GM13977 (cell line): ENCODE measurements around the gene DCLK1.

Experiments
- DNase-seq: peaks from one replicate; pipeline ENCODE4 v3.0.0; 2012; ENCODE audit warnings: low spot score
- in situ Hi-C: fragments of 300-500 bp; cut with MboI; formaldehyde crosslinking; loops from one replicate; pipeline ENCODE4 v1.12.0; 2022; ENCODE audit warnings: low sequenced_read_pairs, low pct_unique_long_range_greater_than_20kb, mixed read lengths, inconsistent platforms; ENCODE audit not compliant: unreplicated experiment
- TF ChIP-seq, protein P1 (sequence below): IDR thresholded peaks from 2 replicates; pipeline ENCODE4 v1.5.1; 2012; ENCODE audit warnings: mild to moderate bottlenecking, control low read depth; ENCODE audit not compliant: insufficient read depth; ENCODE audit errors: extremely low read depth, missing control alignments

DCLK1 gene

DNA sequence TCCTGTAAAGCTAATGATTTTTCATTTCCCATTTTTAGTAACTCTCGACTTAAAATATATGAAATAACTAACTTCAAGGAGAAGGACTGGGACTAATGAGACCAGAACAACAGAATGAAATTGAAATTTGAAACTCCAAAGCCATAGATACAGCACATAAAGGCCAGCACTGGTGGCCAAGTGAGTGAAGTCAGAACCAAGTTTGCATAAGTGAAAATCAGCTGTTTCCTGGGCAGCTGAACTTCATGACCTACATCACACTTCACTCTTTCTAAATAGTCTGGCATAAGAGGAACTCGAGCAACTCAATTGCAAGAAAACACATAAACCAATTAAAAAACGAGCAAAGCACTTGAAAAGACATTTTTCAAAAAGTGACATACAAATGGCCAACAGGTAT lies 84.5 kb downstream of the DCLK1 start:
- TF ChIP-seq, protein P1, sequence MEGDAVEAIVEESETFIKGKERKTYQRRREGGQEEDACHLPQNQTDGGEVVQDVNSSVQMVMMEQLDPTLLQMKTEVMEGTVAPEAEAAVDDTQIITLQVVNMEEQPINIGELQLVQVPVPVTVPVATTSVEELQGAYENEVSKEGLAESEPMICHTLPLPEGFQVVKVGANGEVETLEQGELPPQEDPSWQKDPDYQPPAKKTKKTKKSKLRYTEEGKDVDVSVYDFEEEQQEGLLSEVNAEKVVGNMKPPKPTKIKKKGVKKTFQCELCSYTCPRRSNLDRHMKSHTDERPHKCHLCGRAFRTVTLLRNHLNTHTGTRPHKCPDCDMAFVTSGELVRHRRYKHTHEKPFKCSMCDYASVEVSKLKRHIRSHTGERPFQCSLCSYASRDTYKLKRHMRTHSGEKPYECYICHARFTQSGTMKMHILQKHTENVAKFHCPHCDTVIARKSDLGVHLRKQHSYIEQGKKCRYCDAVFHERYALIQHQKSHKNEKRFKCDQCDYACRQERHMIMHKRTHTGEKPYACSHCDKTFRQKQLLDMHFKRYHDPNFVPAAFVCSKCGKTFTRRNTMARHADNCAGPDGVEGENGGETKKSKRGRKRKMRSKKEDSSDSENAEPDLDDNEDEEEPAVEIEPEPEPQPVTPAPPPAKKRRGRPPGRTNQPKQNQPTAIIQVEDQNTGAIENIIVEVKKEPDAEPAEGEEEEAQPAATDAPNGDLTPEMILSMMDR = no peak
- no peak for DNase-seq
- in situ Hi-C loops = no loop called here

DNA sequence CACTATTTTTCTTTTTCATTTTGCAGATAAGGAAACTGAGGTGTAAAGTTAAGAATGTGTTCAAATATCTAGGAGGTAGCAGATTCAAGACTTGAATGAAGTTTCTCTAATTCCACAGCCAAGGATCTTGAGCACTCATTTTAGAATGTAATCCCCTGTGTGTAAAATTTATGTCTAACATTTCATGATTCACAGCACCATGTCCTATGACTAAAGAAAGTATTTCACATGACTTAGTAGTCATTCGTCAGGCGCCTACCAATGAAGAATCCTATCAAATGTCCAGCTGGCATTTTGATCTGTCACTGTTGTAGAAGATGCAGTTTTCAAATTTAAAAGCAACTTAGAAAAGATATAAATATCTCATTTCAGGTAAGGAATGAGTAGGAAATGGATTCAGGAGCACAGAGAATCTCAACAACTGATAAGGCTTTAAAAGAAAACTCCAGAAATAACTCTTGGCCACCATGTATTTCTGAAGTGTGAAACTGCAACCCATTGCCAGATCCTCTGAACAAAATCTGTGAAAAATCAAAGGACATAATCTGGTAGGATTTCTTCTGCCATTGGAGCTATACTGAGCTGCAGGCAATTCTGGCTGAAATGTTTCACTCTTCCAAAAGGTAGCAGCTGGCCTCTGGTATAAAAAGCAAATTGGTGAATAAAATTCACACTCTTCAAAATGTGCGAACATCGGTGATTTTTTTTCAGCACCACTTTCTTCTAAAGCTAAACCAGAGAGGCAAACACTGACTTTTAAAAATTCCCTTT lies 92.2 kb downstream of the DCLK1 start:
- in situ Hi-C loops = no loop called here
- no peak for DNase-seq
- TF ChIP-seq, protein P1 = no peak

DNA sequence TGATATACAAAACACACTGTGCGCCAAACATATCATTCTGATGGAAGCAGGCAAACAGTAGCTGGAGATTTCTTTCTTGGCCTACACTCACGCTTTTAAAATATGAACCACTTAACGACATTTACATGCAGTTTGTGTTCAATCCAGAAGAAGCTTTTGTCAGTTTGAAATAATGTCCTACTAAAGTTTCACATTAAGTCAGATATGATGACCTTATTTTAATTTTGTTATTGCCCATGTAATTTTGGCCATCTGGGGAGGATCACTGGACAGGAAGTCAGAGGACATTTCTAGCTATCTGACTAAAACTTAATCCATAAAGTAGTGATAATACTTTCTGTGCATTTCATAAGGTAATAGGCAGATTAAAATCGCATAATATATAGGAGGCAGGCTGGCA lies 98.1 kb downstream of the DCLK1 start:
- in situ Hi-C loops = no loop called here
- DNase-seq = no peak
- TF ChIP-seq, protein P1 = no peak

GRCh38 chr13:36031490-36031889 lies 99.7 kb downstream of the DCLK1 start:
- DNase-seq = no peak
- TF ChIP-seq, protein P1 = no peak

GRCh38 chr13:36030670-36031331 lies 100.4 kb downstream of the DCLK1 start:
- DNase-seq = no peak
- in situ Hi-C loops = no loop called here
- TF ChIP-seq, protein P1 = no peak

More at GRCh38 chr13:36031490-36031889, 99.7 kb downstream of the DCLK1 start:
- in situ Hi-C loops = no loop called here

DNA sequence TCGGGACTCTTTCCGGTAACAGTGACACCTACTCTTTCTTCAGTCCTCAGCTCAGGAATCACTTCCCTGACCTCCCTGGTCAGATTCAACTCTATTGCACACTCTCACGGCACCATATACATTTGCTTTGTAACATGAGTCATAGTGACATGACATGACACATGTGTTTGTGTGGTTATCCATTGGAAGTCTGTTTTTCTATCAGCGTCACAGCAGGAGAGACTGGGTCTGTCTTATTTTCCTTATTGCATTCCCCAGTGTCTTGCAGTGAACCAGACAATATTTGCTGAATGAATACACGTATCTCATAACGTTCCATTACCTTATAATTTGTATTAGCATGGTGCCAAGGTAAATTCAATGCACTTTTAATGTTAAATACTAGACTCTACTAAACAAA lies 102.0 kb downstream of the DCLK1 start:
- in situ Hi-C loops = no loop called here
- DNase-seq = no peak

More for the DNA sequence above, 102.0 kb downstream of the DCLK1 start:
- TF ChIP-seq, protein P1 = no peak
